Measurements from ENCODE around the gene OSBPL10.

DNA sequence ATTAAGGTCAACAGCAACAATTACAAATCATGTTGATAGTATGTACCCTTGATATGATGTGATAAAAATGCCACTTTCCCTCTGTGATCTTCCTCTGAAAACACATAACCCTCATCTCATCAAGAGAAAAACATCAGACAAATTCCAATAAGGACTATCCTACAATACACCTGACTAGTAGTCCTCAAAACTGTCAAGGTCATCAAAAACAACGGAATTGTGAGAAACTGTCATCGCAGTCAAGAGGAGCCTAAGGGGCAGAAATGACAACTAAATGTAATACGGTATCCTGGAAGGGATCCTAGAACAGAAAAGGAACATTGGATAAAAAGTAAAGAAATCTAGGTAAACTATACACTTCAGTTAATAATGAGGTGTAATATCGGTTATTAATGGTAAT lies 59.2 kb downstream of the OSBPL10 start:
- TF ChIP-seq POLR2AphosphoS5 (IDR thresholded peaks at IDR 0.05; ENCODE audit: low read depth, low read length) (no peak), POLR2A (IDR thresholded peaks at IDR 0.05; ENCODE audit: low read depth, low read length) (no peak), TAF1 (IDR thresholded peaks at IDR 0.05; ENCODE audit: low read depth, low read length) (no peak)
